HG02642 (cell line): ENCODE measurements around the gene ZNF76.

Source experiments
- ATAC-seq: cut with Tn5 transposase; IDR thresholded peaks from one replicate; pipeline ENCODE4 v1.9.1; 2021; ENCODE audit warnings: mild to moderate bottlenecking; ENCODE audit not compliant: unreplicated experiment, poor library complexity

ZNF76 gene

DNA sequence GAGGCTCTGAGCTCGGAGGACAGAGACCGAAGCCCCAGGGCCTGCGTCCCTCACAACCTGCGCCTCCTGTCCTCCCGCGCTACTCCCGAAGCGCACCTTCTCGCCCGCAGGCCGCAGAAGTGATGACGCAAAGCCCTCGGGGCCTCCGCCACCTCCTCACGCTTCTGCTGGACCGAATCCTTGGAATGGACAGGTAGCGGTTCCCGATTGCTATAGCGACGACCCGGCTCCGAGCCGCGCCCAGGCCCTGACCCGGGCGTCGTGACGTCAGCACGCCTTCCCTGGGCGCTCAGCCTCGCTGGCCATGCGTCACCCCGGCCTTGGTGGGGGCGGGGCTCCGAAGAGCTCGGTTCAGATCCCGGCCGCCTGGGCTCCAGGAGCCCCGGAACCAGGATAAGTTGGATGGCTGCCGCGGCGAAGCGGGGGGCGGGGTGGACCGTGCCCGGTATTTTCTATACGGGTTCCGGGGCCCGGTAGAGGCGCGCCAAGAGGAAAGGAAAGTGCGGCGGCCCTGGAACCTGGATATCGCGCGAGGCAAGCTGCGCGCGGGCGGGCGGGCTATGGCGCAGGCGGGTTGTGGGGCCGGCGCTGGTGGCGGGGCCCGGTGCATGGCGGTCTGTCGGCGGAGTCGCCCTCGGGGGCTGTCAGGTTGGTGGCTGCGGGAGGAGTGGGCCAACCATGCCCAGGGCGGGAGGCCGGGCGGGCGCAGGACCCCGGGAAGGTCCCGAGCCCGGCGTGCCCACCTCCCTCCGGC is at the start of gene ZNF76:
Gene ZNF76 (plus strand): TSS at position 542 of the 754 bp plus-strand sequence. CDS start 21,417 bp downstream, outside the sequence.
- ATAC-seq, result peak; percentile 93

DNA sequence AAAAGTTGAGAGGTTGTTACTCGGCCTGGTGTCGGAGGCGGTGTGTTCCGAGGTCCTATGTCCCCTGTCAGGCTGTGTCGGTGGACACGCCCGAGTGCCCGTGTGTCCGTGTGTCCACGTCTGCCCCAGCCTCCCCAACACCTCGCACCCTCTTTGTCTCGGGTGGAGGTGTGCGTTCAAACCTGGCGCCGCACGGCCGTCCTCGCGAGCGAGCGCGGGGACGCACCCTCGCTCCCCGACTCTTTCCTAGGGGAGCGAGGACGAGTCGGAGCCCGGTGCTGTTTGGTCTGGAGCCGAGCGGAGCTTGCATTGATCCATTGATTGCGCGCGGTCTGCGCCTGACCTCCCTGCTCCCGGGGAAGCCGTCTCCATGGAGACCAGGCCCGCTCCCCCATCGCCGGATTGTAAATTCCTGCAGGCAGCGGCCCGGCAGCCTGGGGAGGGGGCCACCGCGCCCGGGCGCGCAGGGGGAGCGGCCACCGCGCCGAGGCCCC is 46.2 kb upstream of the ZNF76 start:
- ATAC-seq, result no peak

DNA sequence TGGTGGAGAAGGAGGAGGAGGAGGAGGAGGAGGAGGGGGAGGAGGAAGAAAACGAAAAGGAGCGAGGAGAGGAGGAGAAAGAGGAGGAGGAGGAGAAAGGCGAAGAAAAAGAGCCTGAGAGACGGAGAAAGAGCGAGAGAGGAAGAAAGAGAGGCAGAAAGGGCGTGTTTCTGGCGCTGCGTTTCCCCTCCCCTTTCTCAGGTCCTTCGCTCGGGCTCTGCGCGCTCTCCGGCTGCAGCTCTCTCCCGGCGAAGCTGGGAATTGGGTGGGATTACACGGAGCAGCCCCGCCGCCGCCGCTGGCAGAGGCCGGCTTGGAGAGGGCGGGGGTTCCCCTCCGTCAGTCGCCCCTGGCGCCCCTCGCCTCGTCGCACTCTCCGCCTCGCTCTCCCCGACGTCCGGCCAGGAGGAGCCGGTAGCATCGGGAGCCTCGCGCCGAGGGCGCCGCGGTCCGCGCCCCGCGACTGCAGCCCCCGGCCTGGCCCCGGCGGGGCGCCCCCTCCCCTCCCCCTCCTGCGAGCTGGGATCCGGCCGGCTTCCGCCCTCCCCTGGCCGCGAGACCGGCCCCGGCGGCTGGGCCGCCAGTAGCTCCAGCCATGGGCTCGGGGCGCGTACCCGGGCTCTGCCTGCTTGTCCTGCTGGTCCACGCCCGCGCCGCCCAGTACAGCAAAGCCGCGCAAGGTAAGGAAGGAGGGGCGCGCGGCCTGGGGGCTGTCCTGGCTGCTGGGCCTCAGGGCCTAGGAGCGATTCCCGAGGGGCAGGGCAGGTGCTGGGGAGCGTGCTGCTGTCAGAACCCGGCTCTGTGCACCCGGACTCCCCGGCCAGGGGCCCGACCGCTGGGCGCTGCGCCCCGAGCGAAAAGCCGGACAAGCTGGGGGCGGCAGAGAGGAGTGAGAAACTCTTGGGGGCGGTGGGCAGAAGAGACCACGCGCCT is 45.4 kb upstream of the ZNF76 start, which contains the start of gene SCUBE3:
Gene SCUBE3 (plus strand): TSS at position 133 of the 933 bp plus-strand sequence. CDS start 463 bp downstream, at position 596.
- no peak for ATAC-seq

DNA sequence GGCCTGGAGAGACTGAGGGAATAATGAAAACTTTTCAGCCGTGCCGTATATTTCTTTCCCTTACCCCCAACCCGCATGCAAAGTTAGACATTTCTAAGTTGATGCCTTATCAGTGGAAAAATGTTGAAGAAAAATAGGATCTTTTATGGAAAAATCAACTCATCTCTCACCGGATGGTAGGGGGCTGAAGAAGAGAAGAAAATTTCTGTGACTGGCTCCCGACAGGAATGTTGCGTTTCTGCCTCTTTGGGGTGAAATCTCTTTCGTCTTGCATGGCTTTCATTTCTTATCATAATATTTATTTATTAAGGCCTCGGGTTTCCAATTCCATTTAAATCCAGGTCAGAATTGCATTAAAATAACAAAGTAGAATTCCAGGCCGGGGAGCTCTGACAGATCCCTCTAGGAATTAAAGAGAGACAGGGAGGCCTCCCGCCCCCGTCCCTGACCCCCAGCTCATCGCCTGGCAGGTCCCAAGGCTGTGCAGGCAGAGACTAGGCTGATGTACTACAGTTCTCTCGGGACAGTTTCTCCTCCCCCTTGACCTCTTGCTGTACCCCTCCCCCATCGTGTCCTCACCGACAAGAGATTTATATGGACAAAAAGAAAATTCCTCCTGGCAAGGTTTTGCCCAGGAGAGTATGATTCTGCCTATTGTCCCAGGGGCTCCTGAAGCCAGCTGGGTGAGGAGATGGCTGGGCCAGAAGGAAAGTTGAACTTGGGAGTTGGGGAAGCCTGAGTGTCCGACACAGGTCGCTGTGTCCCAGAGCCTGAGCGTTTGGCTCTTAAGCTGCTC is 44.5 kb upstream of the ZNF76 start:
- ATAC-seq, result no peak

DNA sequence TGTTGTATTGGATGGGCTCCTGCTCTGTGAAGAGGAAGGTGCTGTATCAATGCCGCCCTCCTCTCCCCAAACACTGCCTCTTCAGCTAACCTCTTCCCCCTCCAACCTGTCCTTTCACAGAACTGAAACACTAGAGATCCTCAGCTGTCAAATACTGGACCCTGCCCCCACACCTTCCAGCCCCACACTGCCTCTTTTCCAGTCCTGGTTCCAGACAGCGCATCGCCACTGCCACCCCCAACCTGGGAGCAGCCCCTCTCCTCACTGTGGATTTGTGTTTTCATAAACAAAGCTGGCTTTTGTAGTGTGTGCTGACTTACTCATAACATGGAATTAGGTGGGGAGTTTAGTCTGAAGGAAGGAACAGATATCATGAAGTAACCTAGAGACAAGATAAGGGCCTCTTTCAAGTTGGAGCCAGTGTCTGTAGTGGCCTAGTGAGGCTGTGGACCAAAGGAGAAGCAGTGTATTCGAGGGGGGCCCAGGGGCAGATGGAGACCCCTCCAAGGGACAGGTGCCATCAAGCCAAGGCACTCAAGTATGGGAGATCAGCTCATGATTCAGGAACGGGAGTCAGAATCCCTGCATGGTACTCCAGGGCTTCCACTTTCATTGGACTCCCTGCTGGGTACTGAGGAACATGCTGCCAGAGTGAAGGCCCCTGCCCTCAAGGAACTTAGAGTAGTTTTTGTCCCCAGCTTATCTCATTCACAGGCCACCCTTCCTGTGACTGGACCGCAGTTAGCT is 43.7 kb upstream of the ZNF76 start:
- ATAC-seq, result no peak

DNA sequence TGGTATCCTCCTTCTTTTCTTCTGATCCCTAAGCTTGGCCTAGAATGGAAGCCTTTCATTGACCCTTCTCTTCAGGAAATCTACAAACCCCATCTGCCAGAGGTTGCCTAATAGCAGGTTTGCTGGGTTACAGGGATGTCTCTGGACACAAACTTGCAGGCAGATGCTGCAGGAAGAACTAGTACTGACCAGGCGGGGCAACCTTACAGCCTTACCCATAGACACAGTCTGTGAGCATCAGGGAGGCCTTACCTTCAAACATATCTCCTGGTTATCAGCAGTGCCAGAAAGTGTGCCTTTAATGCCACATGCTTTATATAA is 43.2 kb upstream of the ZNF76 start:
- no peak for ATAC-seq

DNA sequence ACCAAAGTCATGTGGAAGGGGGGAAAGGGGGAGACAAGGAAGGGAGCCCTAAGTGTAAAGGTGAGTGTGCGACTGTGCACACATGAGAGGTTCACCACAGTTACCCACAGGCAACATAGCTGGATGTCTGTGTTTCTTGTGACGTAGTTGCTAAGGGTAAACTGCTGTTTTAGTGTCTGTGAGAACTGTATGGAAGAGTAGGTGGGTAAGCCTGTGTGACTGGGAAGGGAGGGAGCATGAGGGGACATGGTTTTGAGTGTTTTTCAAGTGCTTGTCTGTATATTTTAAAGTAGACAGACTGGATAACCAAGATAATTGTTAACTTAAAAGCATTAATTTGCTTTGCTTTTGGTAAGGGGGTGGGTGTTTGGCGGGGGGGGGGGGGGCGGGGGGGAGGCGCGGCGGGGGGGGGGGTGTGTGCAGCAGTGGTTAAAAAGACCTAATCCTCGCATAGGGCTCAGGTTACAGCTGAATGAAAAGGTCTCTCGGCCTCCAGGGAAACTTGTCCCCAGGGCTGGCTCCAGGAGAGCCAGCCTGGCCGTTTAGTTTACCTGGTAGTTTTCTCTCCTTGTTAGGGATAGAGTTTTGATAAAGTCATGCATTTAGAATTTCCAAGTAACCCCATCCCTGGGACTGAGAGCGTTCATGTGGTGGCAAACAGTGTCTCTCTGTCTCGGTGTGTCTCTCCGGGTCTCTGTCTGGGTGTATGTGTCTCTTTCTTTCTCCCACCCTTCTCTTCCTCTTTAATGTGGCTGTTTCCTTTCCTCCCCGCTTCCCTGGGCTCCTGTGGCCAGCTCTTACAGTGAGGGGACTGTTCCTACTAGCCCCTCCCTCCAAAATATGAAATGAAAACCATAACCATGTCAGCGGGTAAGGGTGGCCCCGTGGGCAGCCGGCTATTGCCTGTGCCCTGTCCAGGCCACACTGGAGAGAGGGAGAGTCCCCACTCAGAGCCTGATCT is 42.4 kb upstream of the ZNF76 start:
- no peak for ATAC-seq

DNA sequence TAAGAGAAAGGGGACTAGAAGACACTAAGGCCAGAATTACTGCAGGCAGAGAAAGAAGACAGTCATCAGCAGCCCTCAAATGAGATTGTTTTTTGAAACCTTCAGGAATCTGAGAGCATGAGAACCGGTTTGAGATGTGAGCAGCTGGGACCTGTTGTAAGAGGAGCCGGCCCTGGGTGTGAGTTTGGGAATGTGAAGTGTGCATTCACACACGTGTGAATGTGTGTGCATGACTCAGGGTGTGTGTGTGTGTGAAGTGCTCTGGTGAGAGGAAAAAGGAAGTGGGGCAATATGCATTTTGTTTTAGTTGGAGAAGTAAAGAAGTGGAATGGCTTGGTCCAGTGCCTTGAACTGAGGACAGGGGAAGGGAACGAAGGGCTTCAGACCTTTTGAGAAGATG is 41.5 kb upstream of the ZNF76 start:
- ATAC-seq, result no peak

DNA sequence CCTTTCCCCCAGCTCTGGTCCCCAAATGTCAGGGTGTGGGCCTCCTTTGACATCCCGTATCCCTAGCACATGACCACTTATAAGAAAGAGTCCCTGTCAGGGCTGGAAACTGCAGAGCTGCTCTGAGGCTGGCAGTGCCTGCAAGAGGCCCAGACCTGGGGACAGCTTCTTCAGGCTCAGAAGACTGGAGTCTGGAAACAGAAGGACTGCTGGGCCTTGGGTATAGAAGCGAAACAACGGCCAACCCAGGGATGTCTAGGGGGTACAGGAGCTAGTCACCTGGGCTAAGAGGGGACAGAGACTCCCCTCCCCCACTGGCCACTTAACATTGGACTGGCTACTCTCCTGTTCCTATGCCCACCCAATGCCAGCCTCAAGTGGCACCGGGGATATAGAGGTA is 41.1 kb upstream of the ZNF76 start:
- no peak for ATAC-seq

DNA sequence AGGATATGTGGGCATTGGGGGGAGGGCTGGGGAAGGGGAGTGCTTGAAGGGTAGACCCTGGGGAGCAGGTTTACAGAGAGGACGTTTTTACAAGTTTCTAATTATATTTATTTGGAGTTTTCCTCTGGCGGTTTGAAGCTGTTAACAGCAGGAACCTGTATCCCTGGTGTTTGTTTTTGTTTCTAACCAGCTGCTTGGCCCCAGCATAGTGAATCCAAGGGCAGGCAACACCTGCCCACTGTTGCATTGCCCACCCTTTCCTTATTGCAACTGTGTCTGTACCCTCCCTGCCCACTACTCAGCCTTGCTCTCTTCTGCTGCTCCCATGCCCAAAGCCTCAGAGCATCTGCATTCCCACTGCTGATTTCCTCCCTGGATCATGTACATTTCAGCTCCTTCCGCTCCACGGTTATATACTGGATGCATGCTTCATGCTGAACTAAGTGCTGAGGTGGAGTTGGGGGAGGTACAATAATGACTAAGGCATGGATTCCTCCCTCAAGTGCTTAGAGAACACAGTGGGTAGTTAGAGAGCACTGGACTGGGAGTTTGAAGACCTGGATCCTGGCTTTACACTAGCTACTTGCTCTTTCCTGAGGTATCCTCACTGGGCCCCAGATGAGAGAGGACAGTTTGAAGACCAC is 39.7 kb upstream of the ZNF76 start:
- no peak for ATAC-seq

DNA sequence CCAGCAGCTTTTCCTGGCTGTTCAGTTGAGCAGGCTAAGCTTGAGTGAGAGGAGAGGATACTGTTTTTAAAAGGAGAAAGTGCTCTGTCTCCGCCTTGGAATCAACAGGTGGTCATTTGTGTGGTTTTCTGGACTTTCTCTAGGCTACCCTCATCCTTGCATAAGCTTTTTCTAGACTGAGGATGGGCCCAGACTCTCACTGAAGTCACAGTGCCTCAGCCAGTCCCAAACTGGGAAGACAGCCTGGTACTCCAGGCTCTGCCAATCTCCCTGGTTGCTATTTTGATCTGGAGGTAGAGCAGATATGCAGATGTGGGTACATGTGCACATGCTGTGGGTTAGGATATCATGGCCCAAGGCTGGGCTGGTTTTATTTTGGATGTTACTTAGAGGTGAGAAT is 38.8 kb upstream of the ZNF76 start:
- ATAC-seq, result no peak

DNA sequence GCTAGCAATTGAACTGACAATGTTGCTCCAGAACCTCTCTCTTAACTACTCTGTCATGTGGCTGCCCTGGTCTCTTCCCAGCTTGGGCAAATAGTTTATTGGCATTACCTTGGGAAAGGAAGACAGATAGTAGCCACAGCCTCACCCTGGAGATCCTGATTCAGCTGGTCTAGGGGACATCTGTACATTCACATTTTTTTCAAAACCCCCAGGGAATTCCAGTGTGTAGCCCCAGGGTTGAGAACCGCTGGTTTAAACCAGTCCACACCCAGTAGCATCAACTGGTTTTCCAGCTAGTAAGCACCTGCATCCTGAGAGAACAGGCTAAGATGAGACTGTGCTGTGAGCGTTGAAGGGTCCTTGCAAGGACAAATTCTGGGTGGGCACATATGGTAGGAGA is 36.1 kb upstream of the ZNF76 start:
- no peak for ATAC-seq

DNA sequence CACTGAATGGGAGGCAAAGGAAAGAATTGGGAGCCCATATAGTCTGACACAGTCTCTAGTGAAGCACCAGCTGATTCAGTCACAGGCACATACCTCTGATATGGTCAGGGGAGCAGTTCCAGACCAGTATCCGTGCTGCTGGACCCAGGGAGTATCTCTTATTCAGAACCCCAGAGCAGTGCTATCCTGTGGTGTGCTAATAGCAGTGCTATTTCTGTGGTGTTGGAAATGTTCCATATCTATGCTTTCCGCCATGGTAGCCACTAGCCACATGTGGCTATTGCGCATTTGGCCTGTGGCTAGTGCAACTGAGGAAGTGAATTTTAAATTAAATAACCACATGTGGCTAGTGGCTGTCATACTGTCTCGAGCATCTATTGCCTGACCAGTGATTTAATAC is 34.8 kb upstream of the ZNF76 start:
- no peak for ATAC-seq

DNA sequence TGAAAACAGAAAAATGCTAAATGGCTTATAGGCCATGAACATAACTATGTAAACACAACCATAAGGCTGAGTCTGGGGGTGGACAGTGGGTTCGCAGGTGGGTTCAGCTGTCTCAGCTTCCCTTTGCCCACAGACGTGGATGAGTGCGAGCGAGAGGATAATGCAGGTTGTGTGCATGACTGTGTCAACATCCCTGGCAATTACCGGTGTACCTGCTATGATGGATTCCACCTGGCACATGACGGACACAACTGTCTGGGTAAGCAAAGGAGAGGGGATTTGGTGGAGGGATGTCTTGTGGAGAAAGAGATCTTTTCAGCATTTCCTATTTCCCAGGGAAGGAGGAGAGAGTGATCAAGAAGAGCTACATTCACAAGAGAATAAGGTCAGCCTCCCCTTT is 31.1 kb upstream of the ZNF76 start:
- ATAC-seq, result no peak

DNA sequence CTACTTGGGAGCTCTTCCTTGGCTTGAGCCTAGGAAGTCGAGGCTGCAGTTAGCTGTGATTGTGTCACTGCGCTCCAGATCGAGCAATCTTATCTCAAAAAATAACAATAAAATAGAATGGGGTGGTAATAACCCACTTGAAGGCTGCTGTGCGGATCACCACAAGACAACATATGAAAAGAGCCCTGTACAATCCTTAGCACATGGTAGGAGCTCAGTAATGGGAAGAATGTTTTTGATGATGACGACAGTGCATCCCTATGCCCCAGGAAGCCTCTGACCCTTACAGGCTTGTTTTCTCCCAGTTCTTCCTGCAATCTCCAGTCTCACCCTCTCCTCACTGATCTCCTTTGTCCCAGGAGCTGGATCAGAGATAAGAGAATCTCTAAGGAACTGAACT is 30.2 kb upstream of the ZNF76 start:
- ATAC-seq, result no peak

DNA sequence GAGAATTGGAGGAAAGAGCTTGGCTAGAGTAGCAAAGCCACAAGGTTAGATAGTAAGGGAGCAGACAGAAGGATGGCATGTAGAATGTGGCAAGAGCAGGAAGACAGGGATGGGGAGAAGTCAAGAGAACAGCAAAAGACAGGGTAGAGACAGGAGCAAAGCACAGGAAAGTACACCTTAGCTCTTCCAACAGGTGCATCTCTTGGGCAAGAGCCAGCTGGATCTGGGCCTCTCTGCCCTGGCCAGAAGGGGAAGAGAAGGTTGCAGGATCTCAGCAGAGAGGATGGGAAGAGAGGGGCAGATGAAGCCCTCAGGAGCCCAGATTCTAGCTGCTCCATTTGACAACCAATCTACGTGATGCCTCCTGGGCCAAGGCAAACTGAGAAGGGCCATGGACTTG is 29.0 kb upstream of the ZNF76 start:
- no peak for ATAC-seq

DNA sequence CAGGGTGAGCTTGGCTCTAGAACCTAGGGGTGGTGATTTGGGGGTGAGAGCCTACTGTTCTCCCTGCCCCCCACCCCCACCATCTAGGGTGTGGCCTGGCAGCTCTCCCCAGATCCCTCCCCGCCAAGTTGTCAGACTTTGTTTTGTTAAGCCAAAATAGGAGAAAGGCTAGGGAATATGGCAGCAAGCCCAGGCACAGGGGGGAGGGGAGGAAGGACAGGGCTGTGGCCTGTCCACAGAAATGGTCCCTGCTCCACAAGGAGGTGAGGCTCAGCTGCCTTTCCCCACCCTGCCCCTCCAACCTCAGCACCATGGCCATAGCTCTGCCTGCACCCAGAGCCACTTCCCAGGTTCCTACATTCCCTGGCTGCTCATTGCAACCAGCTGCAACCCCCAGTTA is 28.6 kb upstream of the ZNF76 start:
- ATAC-seq, result no peak

DNA sequence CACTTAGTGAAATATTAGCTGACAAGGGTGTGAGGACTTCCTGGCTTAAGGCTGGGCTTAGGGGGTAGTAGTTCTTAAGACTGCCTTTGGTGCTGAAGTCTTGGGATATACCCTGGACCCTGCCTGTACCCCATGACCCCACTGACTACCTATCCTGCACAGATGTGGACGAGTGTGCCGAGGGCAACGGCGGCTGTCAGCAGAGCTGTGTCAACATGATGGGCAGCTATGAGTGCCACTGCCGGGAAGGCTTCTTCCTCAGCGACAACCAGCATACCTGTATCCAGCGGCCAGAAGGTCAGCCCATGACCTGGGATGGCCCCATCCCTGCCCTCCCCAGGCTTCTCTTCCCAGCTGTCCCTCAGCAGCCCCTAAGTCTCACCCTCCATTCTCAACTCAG is 28.0 kb upstream of the ZNF76 start:
- ATAC-seq, result no peak
